ENCODE data around the gene CTPS1. TPM values are rescaled to one million over a fixed set of nuclear protein-coding genes. Genes with fewer than 3 reads are reported as not detected.

Gene CTPS1, protein sequence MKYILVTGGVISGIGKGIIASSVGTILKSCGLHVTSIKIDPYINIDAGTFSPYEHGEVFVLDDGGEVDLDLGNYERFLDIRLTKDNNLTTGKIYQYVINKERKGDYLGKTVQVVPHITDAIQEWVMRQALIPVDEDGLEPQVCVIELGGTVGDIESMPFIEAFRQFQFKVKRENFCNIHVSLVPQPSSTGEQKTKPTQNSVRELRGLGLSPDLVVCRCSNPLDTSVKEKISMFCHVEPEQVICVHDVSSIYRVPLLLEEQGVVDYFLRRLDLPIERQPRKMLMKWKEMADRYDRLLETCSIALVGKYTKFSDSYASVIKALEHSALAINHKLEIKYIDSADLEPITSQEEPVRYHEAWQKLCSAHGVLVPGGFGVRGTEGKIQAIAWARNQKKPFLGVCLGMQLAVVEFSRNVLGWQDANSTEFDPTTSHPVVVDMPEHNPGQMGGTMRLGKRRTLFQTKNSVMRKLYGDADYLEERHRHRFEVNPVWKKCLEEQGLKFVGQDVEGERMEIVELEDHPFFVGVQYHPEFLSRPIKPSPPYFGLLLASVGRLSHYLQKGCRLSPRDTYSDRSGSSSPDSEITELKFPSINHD
- 96.2 and 112 TPM in 2 replicates for total RNA-seq (2014; rRNA removed; shearing (Covaris generic))

DNA sequence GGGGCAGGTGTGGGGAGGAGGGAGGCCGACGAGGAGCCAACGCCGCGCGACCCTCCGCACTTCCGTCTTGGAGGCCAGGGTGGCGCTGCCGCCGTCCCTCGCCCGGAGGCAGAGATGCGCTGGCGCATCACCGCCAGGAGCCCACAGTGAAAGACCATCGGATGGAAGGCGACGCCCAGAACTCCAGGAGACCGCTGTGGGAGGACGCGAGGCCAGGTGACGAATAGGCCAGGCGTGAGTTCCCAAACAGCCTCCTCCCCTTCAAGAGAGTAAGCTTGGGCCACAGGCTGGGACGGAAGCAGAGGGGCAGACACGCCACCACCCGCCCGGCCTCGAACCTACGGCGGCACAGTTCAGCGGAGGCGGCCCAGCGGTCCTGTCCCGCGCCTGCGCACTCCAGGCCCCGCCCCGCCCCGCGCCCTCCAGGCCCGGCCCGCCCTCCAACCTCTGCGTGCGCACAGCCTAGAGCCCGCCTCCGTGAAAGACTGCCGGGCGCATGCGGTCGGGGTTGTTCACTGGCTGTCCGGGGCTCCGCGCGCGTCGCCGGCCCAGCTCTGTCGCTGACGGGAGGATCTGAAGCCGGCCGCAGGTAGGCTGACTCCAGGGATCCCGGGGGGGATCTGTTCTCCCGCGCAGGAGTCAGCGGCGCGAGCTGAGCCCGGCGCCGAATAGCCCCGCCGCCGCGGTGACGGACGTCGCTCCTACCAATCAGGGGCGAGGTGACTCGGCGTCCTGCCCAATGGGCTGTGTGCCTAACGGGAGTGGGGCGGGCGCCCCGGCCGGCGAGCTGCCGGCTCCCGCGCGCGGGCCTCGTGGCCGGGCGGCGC lies at the start of gene CTPS1:
CTPS1 (plus strand) TSS at position 456 of the 827 bp plus-strand sequence. CDS start 3,595 bp downstream, outside the sequence.
- Histone ChIP-seq H3K27ac (peak within 1 kb of the TSS; percentile 93), H3K27me3 (no peaks in the 10 kb centered on the region), H3K4me1 (peaks cover 5% of the 10 kb centered on the region; the same call in 1 of the 2 replicates), H3K4me3 (peak within 1 kb of the TSS; percentile 96), H3K36me3 (peaks cover 25% of the 10 kb centered on the region), H3K9me3 (replicated peaks) (no peaks in the 10 kb centered on the region)
- DNase-seq = peak; percentile 96

DNA sequence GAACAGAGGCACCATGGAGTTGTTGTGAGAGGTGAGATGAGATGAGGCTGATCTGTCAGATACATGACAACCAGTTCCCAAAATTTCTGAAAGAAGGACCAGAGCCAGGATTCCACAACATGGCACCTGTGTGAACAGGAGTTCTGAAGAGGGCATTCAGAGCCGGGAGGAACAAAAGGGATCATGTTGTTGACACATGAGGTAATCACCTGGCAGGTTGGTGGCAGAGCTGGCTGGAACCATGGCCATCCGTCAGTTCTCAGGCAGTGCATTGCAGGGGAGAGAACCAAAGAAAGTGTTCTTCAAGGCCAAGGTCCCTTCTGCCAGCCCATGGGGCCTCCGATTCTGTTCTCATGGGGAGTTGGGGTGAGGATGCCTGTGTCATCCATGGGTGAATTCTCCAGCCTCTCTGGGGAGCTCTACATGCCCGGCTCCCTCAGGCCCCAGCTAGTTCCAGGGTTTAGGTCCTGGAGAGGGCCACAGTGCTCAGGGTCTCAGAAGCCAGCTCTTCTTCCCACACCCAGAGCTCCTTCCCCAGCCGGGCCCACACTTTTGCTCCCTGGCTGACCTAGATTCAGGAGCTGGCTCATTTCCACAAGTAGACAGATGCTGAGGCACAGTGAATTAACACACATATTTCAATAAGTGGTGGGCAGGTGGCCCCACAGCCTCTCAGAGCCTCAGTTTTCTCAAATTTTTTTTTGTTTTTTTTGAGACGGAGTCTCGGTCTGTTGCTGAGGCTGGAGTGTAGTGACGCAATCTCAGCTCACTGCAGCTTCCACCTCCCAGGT lies 49.1 kb upstream of the CTPS1 start:
- no peak for DNase-seq
- H3K4me3 ChIP-seq = no peak overlapping the region
- no peaks in the 10 kb centered on the region for H3K36me3 ChIP-seq

DNA sequence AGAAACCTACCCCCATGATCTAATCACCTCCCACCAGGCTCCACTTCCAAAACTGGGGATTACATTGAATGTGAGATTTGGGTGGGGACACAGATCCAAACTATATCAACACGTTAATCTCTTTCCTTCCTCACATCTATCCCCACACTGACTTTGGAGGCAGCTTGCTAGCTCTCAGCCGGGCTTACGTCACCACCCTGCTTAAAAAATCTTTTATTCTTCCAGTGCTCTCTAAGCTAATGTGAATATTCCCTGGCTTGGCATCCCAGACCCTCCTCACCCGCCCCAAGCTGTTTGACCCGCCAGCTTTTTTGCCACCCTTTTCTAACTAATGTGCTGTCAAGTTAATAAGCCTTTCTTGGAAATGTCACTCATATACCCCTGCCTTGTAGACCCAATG lies 47.9 kb upstream of the CTPS1 start:
- Histone ChIP-seq H3K36me3 (no peaks in the 10 kb centered on the region), H3K4me1 (no peaks in the 10 kb centered on the region), H3K9me3 (replicated peaks) (no peaks in the 10 kb centered on the region), H3K4me3 (no peak overlapping the region), H3K27me3 (no peaks in the 10 kb centered on the region; the same call in 1 of the 2 replicates), H3K27ac (no peak overlapping the region)
- DNase-seq = no peak

More for the DNA sequence above, 49.1 kb upstream of the CTPS1 start:
- H3K4me1 ChIP-seq = no peaks in the 10 kb centered on the region
- no peaks in the 10 kb centered on the region; the same call in 1 of the 2 replicates for H3K27me3 ChIP-seq
- H3K27ac ChIP-seq = no peak overlapping the region
- no peaks in the 10 kb centered on the region for H3K9me3 ChIP-seq (replicated peaks)

DNA sequence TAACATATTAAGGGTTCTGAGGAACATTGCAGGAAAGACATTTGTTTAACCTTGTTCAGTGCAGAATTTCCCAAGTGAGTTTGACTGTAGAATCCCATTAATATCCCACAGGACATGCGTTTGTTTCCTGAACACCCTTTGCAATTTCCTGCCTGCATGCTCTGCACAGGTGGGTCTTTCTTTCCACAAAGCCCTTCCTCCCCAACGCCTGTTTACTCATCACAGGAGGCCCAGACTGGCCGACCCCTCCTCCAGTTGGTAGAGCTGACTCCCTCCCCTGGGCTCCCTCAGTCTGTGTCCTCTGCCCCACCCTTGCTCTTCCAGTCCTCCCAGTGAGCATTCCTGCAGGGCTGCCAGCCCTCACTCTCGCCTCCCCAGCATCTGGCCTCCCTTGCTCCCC lies 47.5 kb upstream of the CTPS1 start:
- no peak overlapping the region for H3K27ac ChIP-seq
- no peaks in the 10 kb centered on the region for H3K9me3 ChIP-seq (replicated peaks)
- H3K36me3 ChIP-seq = no peaks in the 10 kb centered on the region
- H3K4me1 ChIP-seq = no peaks in the 10 kb centered on the region
- H3K27me3 ChIP-seq = no peaks in the 10 kb centered on the region; the same call in 1 of the 2 replicates
- no peak overlapping the region for H3K4me3 ChIP-seq
- no peak for DNase-seq

DNA sequence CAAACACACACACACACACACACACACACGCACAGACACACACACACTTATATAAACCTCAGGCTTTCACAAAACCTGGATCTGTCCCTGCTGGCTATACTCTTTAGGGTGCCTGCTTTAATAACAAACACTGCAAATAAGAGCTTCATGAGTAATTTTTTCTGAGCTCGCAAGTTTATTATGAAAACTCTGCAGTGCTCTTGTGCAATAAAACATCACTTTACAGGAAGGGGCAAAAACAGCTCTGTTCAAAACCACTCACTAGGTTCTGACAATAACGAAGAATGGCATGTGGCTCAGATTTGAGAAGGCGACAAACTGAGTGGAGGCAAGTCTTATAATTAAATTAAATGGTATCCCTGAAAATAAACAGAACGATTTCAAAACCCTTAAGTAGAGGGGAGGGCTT lies 42.6 kb upstream of the CTPS1 start:
- Histone ChIP-seq H3K27me3 (no peaks in the 10 kb centered on the region; the same call in 1 of the 2 replicates), H3K9me3 (replicated peaks) (no peaks in the 10 kb centered on the region; the same call in 1 of the 2 replicates), H3K4me3 (no peak overlapping the region), H3K27ac (no peak overlapping the region), H3K4me1 (no peaks in the 10 kb centered on the region), H3K36me3 (no peaks in the 10 kb centered on the region)
- DNase-seq = no peak

DNA sequence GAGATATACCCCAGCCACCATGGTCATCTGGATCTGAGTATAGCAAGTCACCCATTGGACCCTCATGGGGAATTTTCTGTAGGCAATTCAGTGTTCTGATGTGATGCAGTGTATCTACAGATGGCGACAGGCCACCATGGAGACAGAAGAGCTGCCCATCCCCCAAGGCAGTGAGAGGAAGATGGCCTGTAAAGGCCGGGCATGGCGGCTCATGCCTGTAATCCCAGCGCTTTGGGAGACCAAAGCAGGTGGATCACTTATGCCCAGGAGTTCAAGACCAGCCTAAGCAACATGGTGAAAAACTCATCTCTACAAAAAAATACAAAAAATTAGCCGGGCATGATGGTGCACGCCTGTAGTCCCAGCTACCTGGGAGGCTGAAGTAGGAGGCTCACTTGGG lies 41.1 kb upstream of the CTPS1 start:
- H3K9me3 ChIP-seq (replicated peaks) = no peaks in the 10 kb centered on the region; the same call in 1 of the 2 replicates
- no peaks in the 10 kb centered on the region for H3K36me3 ChIP-seq
- no peak for DNase-seq
- no peak overlapping the region for H3K4me3 ChIP-seq
- H3K27me3 ChIP-seq = no peaks in the 10 kb centered on the region; the same call in 1 of the 2 replicates
- H3K4me1 ChIP-seq = no peaks in the 10 kb centered on the region
- no peak overlapping the region for H3K27ac ChIP-seq

DNA sequence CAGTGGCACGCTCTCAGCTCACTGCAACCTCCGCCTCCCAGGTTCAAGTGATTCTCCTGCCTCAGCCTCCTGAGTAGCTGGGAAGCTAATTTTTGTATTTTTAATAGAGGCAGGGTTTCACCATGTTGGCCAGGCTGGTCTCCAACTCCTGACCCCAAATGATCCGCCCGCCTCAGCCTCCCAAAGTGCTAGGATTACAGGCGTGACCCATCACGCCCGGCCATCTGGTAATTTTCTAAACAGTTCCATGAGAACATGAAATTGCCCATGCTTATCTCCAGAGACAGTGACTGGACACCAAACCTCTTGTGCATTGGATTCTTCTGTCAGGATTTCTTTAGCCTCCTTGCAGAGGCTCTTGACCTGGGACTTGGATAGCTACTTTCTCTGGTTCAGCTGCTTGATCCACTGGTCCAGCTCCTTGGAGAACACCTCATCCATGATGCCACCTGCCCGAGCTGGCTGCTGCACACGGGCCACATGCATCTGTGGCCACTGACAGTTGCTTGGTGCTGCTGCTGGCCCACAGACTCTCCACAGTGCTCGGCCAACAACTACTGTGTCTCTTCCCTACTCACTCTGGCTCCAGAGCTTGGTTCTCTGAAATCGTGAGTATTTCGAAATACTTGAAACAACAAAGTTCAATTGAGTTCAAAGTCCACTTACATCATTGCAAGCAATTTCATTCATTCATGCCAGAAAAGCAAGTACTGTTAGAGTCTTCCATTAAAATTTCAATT lies 40.0 kb upstream of the CTPS1 start:
- no peaks in the 10 kb centered on the region; the same call in 1 of the 2 replicates for H3K9me3 ChIP-seq (replicated peaks)
- H3K4me3 ChIP-seq = no peak overlapping the region
- no peaks in the 10 kb centered on the region for H3K36me3 ChIP-seq
- no peak for DNase-seq
- no peak overlapping the region for H3K27ac ChIP-seq
- H3K27me3 ChIP-seq = no peaks in the 10 kb centered on the region; the same call in 1 of the 2 replicates
- H3K4me1 ChIP-seq = no peaks in the 10 kb centered on the region

DNA sequence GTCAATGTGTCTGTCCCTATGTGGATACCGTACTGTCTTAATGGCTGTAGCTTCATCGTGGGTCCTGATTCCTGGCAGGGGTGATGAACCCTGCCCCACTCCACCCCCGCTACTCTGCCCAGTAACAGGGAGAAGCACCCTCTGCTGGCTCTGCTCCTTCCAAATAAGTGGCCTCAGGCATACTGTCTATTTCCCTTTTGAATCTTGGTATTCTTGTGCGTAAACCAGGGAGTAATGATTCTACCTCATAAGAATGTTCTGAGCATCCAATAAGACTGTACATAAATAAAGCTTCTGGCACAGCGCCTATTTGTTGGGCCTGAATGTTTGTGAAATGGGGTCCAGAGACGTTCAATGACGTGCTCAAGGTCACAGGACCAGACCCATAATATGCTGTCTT lies 35.2 kb upstream of the CTPS1 start:
- Histone ChIP-seq H3K27ac (no peak overlapping the region), H3K4me3 (no peak overlapping the region), H3K4me1 (no peaks in the 10 kb centered on the region), H3K36me3 (no peaks in the 10 kb centered on the region), H3K27me3 (no peaks in the 10 kb centered on the region), H3K9me3 (replicated peaks) (no peaks in the 10 kb centered on the region; the same call in 1 of the 2 replicates)
- no peak for DNase-seq

DNA sequence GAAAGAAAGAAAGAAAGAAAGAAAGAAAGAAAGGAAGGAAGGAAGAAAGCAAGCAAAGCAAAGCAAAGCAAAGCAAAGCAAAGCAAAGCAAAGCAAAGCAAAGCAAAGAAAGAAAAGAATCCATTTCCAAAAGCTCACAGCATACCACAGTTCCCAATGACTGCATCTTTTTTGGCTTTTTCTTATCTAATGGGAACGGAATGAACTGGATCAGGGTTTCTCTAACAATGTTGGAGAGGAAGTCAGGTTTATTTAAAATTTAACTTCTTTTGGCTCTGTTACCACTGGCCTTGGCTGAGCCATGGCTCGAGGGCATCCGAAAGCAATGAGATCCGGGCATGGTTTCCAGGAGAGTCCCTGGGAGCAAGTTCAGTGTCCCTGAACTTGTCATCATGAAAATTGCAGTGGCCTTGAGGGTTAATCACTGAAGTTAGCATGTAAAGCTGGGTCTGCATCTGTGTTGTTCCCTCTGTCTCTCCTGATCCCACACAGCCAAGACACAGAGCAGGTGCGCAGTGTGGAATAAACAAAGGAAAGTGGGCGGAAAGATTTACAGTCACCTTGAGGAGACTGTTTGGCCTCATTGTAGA lies 34.6 kb upstream of the CTPS1 start:
- no peak overlapping the region for H3K4me3 ChIP-seq
- no peaks in the 10 kb centered on the region; the same call in 1 of the 2 replicates for H3K9me3 ChIP-seq (replicated peaks)
- no peak for DNase-seq
- no peak overlapping the region for H3K27ac ChIP-seq
- H3K27me3 ChIP-seq = no peaks in the 10 kb centered on the region
- no peaks in the 10 kb centered on the region for H3K4me1 ChIP-seq
- no peaks in the 10 kb centered on the region for H3K36me3 ChIP-seq

DNA sequence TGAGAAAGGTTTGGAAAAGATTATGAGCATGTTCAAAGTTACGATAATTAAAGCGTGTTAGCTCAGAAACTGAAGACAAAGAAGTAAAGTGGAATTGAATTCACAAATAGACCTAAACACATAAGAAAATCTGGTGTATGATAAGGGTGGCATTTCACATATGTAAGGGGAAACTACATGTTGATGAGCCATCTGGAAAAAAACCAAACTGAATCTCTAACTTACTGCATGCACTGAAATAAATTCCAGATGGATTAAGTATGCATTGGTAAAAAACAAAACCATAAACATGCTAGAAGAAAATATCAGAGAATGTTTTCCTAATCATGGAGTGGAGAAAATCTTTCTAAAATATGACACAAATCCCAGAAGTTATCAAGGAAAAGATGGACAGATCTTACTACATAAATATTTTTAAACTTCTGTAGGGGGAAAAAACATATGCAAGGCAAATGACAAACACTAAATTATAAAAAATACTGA lies 34.0 kb upstream of the CTPS1 start:
- Histone ChIP-seq H3K4me1 (no peaks in the 10 kb centered on the region), H3K4me3 (no peak overlapping the region), H3K27me3 (no peaks in the 10 kb centered on the region), H3K27ac (no peak overlapping the region), H3K9me3 (replicated peaks) (no peaks in the 10 kb centered on the region; the same call in 1 of the 2 replicates), H3K36me3 (no peaks in the 10 kb centered on the region)
- no peak for DNase-seq

DNA sequence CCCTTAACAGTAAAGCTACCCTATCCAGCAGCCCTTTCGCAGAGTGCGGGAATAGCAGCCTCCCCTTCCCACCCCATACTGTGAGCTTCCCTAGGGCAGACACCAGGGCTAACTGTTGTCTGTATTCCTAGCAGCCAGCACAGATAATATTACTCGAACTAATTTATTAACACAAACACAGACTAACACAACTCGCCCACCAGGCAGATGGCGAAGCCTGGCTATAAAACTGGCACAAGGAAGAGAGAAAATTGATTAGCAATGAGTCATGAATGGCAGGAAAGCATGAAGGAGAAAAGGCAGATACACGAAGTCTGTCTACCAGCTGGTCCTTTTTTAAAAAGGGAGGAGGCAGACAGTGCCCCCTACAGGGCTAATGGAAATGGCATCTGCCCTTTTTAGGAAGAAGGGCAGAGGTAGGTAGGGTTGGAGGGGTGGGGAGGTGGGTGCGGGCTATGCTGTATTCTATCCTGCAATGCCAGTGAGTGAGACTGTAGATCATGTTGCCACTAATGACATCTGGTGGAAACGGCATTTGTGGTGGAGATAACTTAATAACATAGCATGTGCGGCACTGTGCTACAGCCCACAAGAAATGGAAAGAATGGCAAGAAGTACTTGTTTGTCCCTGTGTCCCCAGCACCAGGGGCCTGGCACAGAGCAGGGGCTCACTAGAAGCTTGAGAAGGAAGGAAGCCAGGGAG lies 30.6 kb upstream of the CTPS1 start:
- no peaks in the 10 kb centered on the region; the same call in 1 of the 2 replicates for H3K27me3 ChIP-seq
- H3K36me3 ChIP-seq = no peaks in the 10 kb centered on the region
- no peaks in the 10 kb centered on the region for H3K9me3 ChIP-seq (replicated peaks)
- no peak overlapping the region for H3K27ac ChIP-seq
- no peaks in the 10 kb centered on the region for H3K4me1 ChIP-seq
- peak; percentile 59 to 79 for DNase-seq
- H3K4me3 ChIP-seq = no peak overlapping the region

DNA sequence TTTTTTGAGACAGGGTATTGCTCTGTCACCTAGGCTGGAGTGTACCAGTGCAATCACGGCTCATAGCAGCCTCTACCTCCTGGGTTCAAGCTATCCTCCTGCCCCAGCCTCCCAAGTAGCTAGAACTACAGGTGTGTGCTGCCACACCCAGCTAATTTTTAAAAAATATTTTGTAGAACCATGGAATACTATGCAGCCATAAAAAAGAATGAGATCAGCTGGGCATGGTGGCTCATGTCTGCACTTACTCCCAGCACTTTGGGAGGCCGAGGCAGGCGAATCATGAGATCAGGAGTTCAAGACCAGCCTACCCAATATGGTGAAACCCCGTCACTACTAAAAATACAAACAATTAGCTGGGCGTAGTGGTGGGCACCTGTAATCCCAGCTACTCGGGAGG lies 29.9 kb upstream of the CTPS1 start:
- no peaks in the 10 kb centered on the region; the same call in 1 of the 2 replicates for H3K27me3 ChIP-seq
- no peak overlapping the region for H3K27ac ChIP-seq
- no peaks in the 10 kb centered on the region for H3K36me3 ChIP-seq
- no peaks in the 10 kb centered on the region for H3K9me3 ChIP-seq (replicated peaks)
- H3K4me3 ChIP-seq = no peak overlapping the region
- H3K4me1 ChIP-seq = no peaks in the 10 kb centered on the region
- DNase-seq = no peak

All from SJCRH30 (cell line).